ENCODE measurements around the gene TDRKH.

DNA sequence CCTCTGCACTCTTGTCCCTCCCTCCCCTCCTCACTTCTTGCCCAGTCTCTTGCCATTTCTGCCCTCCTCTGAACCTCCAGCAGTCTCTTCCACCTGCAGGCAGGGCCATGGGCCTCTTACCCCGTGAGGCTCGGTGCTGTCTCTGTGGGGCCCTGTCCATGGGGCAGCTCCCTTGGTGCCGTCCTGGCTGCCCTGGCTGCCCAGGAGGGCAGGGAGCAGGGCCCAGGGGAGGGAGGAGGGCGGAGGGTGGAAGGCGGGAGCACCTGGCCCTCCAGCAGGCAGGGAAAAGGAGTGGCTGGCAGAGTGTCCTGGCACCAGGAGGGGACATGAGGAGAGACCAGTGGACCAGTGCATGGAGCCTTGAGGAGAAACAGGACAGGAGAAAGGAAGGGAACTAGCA lies 41.3 kb upstream of the TDRKH start, which contains the start of gene RORC:
- no peak for TF ChIP-seq POLR2AphosphoS5 (IDR thresholded peaks at IDR 0.05; ENCODE audit: low read depth, low read length)
- TF ChIP-seq POLR2A (IDR thresholded peaks at IDR 0.05; ENCODE audit: low read depth, low read length), result no peak
- TF ChIP-seq TAF1 (IDR thresholded peaks at IDR 0.05; ENCODE audit: borderline replicate concordance, low read depth, low read length), result no peak

Data from GM12892 (cell line).